K562 (cell line): Measurements from ENCODE around the gene TTC39C. TPM values are rescaled to one million over a fixed set of nuclear protein-coding genes. Genes with fewer than 3 reads are reported as not detected.

ENCODE experiments used
- ATAC-seq: fragments of 200-7000 bp; cut with Tn5 transposase; 3 replicates; pipeline ENCODE4 v1.9.1; 2020; ENCODE audit warnings: moderate library complexity
- BruUV-seq: library from RNA; stranded (reverse); fragments of 400-500 nt; replicated peaks from 2 replicates; lab custom pipeline; 2021; lab: Mats Ljungman, UMichigan
- CTCF ChIA-PET: fragments of 300-600 bp; formaldehyde crosslinking; extraction: SDS; loops from one replicate; lab custom pipeline; 2021; ENCODE audit warnings: low intra/inter-chr PET ratio; lab: Yijun Ruan, JAX
- POLR2A ChIA-PET: fragments of 300-600, 350-650 bp; sonication (Branson Sonifier 250); formaldehyde crosslinking; extraction: SDS; loops from one replicate; lab custom pipeline; 2021; ENCODE audit warnings: antibody characterized with exemption, inconsistent platforms; lab: Yijun Ruan, JAX
- DNase-seq, 4 experiments: peaks; one replicate each; pipeline versions ENCODE4 v3.0.0 to v3.0.0-alpha.2; 2011 to 2018; ENCODE audit warnings: low spot score in 3 of 4, mixed read lengths in 3 of 4; ENCODE audit errors: extremely low read depth in 1 of 4
- FAIRE-seq: peaks from 2 replicates; lab custom pipeline; 2011; peaks lifted over from hg19 to GRCh38; lab: Jason Lieb, UNC
- H2AFZ ChIP-seq: 2 replicates; pipeline ENCODE4 v1.6.0; 2011; ENCODE audit warnings: low read depth, low read length, control low read depth, inconsistent platforms
- H3K27ac ChIP-seq: fragments of 200-600 bp; 3 replicates; pipeline ENCODE4 v1.8.0; 2011; ENCODE audit warnings: low read depth, mild to moderate bottlenecking, control low read depth, inconsistent platforms, low read length, moderate library complexity, mixed read lengths; ENCODE audit errors: extremely low read depth
- H3K27me3 ChIP-seq, 2 experiments: fragments of 300-600 bp in 1 of 2; 2 replicates in 1 of 2; 3 replicates in 1 of 2; pipeline versions ENCODE4 v1.6.0 to v1.8.0; 2011; ENCODE audit warnings: inconsistent platforms in 2 of 2, low read length in 2 of 2, mild to moderate bottlenecking in 1 of 2, mixed read lengths in 1 of 2, moderate library complexity in 1 of 2; ENCODE audit not compliant: control insufficient read depth in 2 of 2, insufficient read depth in 2 of 2
- H3K36me3 ChIP-seq: fragments of 300-600 bp; 3 replicates; pipeline ENCODE4 v1.8.0; 2011; ENCODE audit warnings: mild to moderate bottlenecking, low read length, inconsistent platforms; ENCODE audit not compliant: control insufficient read depth, insufficient read depth
- H3K4me1 ChIP-seq, 2 experiments: fragments of 200-600 bp in 1 of 2; replicated peaks in 1 of 2; 2 replicates in 1 of 2; 3 replicates in 1 of 2; pipeline versions ENCODE4 v1.5.1 to v1.8.0; 2011; ENCODE audit warnings: inconsistent platforms in 2 of 2, low read length in 2 of 2, mild to moderate bottlenecking in 1 of 2, mixed read lengths in 1 of 2, moderate library complexity in 1 of 2; ENCODE audit not compliant: control insufficient read depth in 2 of 2, insufficient read depth in 2 of 2
- H3K4me2 ChIP-seq: 2 replicates; pipeline ENCODE4 v1.6.1; 2011; ENCODE audit warnings: low read length, control low read depth, inconsistent platforms, mixed read lengths; ENCODE audit not compliant: insufficient read depth
- H3K4me3 ChIP-seq: fragments of 200-600 bp; sonication (generic), shearing (Covaris generic); 2 replicates; pipeline ENCODE4 v1.5.1; 2016; ENCODE audit warnings: control low read depth, inconsistent platforms
- H3K79me2 ChIP-seq: fragments of 200-600 bp; 3 replicates; pipeline ENCODE4 v1.8.0; 2011; ENCODE audit warnings: low read length, inconsistent platforms; ENCODE audit not compliant: control insufficient read depth, insufficient read depth
- H3K9ac ChIP-seq, 2 experiments: 2 replicates each; pipeline versions ENCODE4 v1.6.0 to v1.6.1; 2011; ENCODE audit warnings: low read depth in 2 of 2, low read length in 2 of 2, control low read depth in 1 of 2, inconsistent platforms in 1 of 2, mild to moderate bottlenecking in 1 of 2, mixed read lengths in 1 of 2; ENCODE audit not compliant: insufficient read depth in 1 of 2
- H3K9me1 ChIP-seq: one replicate; pipeline ENCODE4 v1.6.0; 2011; ENCODE audit warnings: inconsistent platforms, mild to moderate bottlenecking, low read length, moderate library complexity; ENCODE audit not compliant: control insufficient read depth, insufficient read depth
- H3K9me3 ChIP-seq: replicated peaks from 2 replicates; pipeline ENCODE4 v1.5.1; 2011; ENCODE audit warnings: low read depth, low read length, inconsistent platforms; ENCODE audit not compliant: control insufficient read depth, insufficient read depth
- H4K20me1 ChIP-seq: replicated peaks from 2 replicates; pipeline ENCODE4 v1.6.1; 2011; ENCODE audit warnings: low read length, inconsistent platforms, mixed read lengths; ENCODE audit not compliant: control insufficient read depth, insufficient read depth
- CBX1 ChIP-seq: sonication (generic); IDR thresholded peaks from 2 replicates; pipeline ENCODE4 v1.6.1; 2016; ENCODE audit warnings: antibody characterized with exemption, low read depth, mild to moderate bottlenecking
- CBX3 ChIP-seq, 2 experiments: IDR thresholded peaks; 1 replicate in 1 of 2; 2 replicates in 1 of 2; pipeline ENCODE4 v1.6.1; 2012; ENCODE audit warnings: inconsistent platforms in 2 of 2, low read length in 2 of 2, borderline replicate concordance in 1 of 2, control low read depth in 1 of 2
- DACH1 ChIP-seq: fragments of 450-650 bp; IDR thresholded peaks from 2 replicates; pipeline ENCODE4 v1.6.1; 2018; ENCODE audit not compliant: partially characterized antibody
- GTF2B ChIP-seq: IDR thresholded peaks from 2 replicates; pipeline ENCODE4 v1.6.1; 2011; ENCODE audit not compliant: insufficient read length; ENCODE audit errors: extremely low read depth
- HMBOX1 ChIP-seq: sonication (generic); IDR thresholded peaks from 2 replicates; pipeline ENCODE4 v1.6.1; 2016
- HMGXB4 ChIP-seq: sonication (generic); formaldehyde crosslinking; IDR thresholded peaks from 2 replicates; pipeline ENCODE4 v1.8.1; 2023; ENCODE audit warnings: mild to moderate bottlenecking, missing genetic modification reagents
- ILK ChIP-seq: fragments of 450-650 bp; IDR thresholded peaks from 2 replicates; pipeline ENCODE4 v1.6.1; 2016; ENCODE audit warnings: missing genetic modification characterization, low read depth, mild to moderate bottlenecking, missing compliant biosample characterization, moderate library complexity, borderline replicate concordance
- MAFK ChIP-seq: IDR thresholded peaks from 2 replicates; pipeline ENCODE4 v1.6.1; 2011; ENCODE audit warnings: low read length, improper control_type of control experiment
- MCM5 ChIP-seq: fragments of 450-650 bp; IDR thresholded peaks from 2 replicates; pipeline ENCODE4 v1.6.1; 2016; ENCODE audit warnings: low read depth
- MLLT1 ChIP-seq, 2 experiments: fragments of 450-650 bp; IDR thresholded peaks; 2 replicates each; pipeline ENCODE4 v1.6.1; 2016
- TAF7 ChIP-seq: fragments of 450-650 bp; IDR thresholded peaks from 2 replicates; pipeline ENCODE4 v1.6.1; 2016; ENCODE audit warnings: missing genetic modification characterization, missing compliant biosample characterization
- ZNF232 ChIP-seq: sonication (generic); formaldehyde crosslinking; IDR thresholded peaks from 2 replicates; pipeline ENCODE4 v1.8.0; 2022; ENCODE audit warnings: mild to moderate bottlenecking, missing genetic modification reagents
- ZNF512 ChIP-seq: IDR thresholded peaks from 2 replicates; pipeline ENCODE4 v1.6.1; 2016; ENCODE audit warnings: missing genetic modification characterization, missing compliant biosample characterization
- ZNF668 ChIP-seq: fragments of 250-450 bp; sonication (Bioruptor Pico); IDR thresholded peaks from 2 replicates; pipeline ENCODE4 v1.8.0; 2022; ENCODE audit warnings: mild to moderate bottlenecking, inconsistent platforms
- ZNF696 ChIP-seq: fragments of 250-450 bp; sonication (Bioruptor Pico); conservative IDR thresholded peaks from 2 replicates; pipeline ENCODE4 v1.4.0; 2020; ENCODE audit warnings: mild to moderate bottlenecking, moderate library complexity
- ZNF717 ChIP-seq: fragments of 250-450 bp; sonication (Bioruptor Pico); IDR thresholded peaks from 2 replicates; pipeline ENCODE4 v1.5.0; 2021
- WGBS: fragments of 100-300 bp; shearing (Covaris generic); methylation state at CpG from one replicate; pipeline ENCODE4 v1.1.6; 2016; ENCODE audit warnings: low coverage, mixed read lengths; ENCODE audit not compliant: insufficient coverage; ENCODE audit errors: missing lambda C conversion rate; 5-methylcytosine and 5-hydroxymethylcytosine counted together
- in situ Hi-C: fragments of 300-500 bp; cut with MboI; formaldehyde crosslinking; loops from 4 replicates; pipeline ENCODE4 v1.15.0; 2018; ENCODE audit warnings: inconsistent platforms, mixed read lengths
- intact Hi-C: fragments of 100-400 bp; cut with micrococcal nuclease; formaldehyde crosslinking; loops from 2 replicates; pipeline ENCODE4 v1.14.2; 2022
- polyA plus RNA-seq, 8 experiments: library from polyadenylated mRNA; depleted of rRNA in 4 of 8; stranded (reverse) in 5 of 8; unstranded in 3 of 8; fragments of >200 nt; fragmentation: Nextera tagmentation in 2 of 8; fragmentation: Illumina TruSeq in 1 of 8; extraction: Ambion mirVana in 2 of 8; extraction: Trizol in 1 of 8; gene quantifications; 2 replicates each; pipeline versions ENCODE4 v1.2.1 to v1.2.3, GENCODE V29; 2011 to 2014; ENCODE audit warnings: inconsistent platforms in 1 of 8, missing spikeins in 1 of 8
- total RNA-seq, 7 experiments: library from RNA; depleted of rRNA in 6 of 7; stranded (reverse); fragments of >200 nt in 6 of 7; fragmentation: Illumina TruSeq in 2 of 7; extraction: Trizol in 2 of 7; gene quantifications; 2 replicates each; pipeline versions ENCODE4 v1.2.1 to v1.2.3, GENCODE V29; 2011 to 2021; ENCODE audit warnings: low replicate concordance in 1 of 7

The TTC39C gene
- total and polyA plus RNA-seq, 9 of the 15 experiments (the other 6 are each of a cell fraction or from before 2014, with no cell fraction given): 0.01 to 0.58 (median 0.18) TPM; not detected in 5

GRCh38 chr18:24000613-24001490 is 13.7 kb upstream of the TTC39C start:
- BruUV-seq: no TSS peak
- Histone ChIP-seq H3K9me1 (no peaks in the 10 kb centered on the region), H4K20me1 (no peaks in the 10 kb centered on the region), H3K4me1 (no peaks in the 10 kb centered on the region), H2AFZ (no peak overlapping the region), H3K4me3 (no peak overlapping the region), H3K9ac (no peak overlapping the region), H3K27ac (no peak overlapping the region), H3K27me3 (no peaks in the 10 kb centered on the region), H3K36me3 (no peaks in the 10 kb centered on the region), H3K9me3 (no peaks in the 10 kb centered on the region), H3K79me2 (no peaks in the 10 kb centered on the region), H3K4me2 (no peak overlapping the region)
- WGBS: 0% methylated on average over 8 of the region's 8 CpGs
- no peak for FAIRE-seq
- ChIA-PET POLR2A (no interaction called here), CTCF (no interaction called here)
- no peak; the same call in 2 of the 3 replicates for ATAC-seq
- in situ Hi-C loops (no loop called here), intact Hi-C loops (no loop called here)
- no peak for DNase-seq
- no peak for TF ChIP-seq ZNF512 (tag)
- no peak for TF ChIP-seq CBX1
- TF ChIP-seq HMGXB4 (CRISPR knock-in tag): no peak
- TF ChIP-seq ZNF668 (CRISPR knock-in tag): no peak
- no peak for TF ChIP-seq HMBOX1
- no peak for TF ChIP-seq MLLT1 (IDR thresholded peaks at IDR 0.05)
- TF ChIP-seq TAF7 (tag): no peak
- TF ChIP-seq MCM5: no peak
- no peak for TF ChIP-seq ZNF717 (CRISPR knock-in tag)
- TF ChIP-seq ZNF232: no peak
- TF ChIP-seq ZNF696 (CRISPR knock-in tag): no peak
- no peak for TF ChIP-seq CBX3 (IDR thresholded peaks at IDR 0.05; ENCODE audit: borderline replicate concordance in 1 of 2, low read length in 2 of 2)
- TF ChIP-seq DACH1: no peak
- no peak for TF ChIP-seq GTF2B
- no peak for TF ChIP-seq MAFK
- TF ChIP-seq ILK (tag): no peak
